Activated effector memory CD4-positive, alpha-beta T cell treated with Interleukin-2 at 50 U/mL for 16 hours (primary cell): ENCODE results near the gene TTLL6.

Experiments
- DNase-seq: peaks from one replicate; pipeline ENCODE4 v3.0.0-alpha.2; 2020

TTLL6 gene

DNA sequence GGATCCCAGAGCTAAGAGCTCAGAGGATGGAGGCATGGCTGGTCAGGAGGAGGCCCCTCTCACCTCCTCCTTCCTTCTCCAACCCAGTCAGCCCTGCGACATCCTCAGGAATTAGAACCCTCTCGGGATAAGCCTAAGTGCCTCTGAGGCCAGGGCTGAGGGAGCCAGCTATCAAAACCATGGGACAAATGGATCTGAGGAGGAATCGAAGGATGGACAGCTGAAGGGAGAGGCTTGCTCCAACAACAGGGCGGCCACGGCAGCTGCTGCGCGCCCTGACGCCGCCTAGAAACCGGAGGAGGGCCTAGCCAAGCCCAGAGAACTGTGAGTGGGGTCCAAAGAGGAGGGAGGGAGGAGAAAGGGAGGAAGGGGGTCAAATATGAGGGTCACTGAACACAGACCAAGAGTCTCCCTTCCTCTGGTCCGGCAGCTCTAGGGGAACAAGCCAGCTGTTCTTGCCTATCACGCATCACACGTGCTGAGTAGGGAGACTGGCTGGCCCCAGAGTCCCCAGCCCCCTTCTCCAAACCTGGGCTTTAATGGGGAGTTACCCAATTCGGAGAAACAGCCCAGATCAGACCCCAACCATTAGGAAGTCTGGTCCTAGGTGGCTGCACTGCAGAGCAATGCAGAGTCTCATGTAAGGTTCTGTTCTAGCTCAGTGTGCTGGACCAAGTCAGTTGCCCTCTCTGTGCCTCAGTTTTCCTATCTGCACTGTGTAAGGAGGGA lies 82.5 kb downstream of the TTLL6 start:
- DNase-seq = no peak

DNA sequence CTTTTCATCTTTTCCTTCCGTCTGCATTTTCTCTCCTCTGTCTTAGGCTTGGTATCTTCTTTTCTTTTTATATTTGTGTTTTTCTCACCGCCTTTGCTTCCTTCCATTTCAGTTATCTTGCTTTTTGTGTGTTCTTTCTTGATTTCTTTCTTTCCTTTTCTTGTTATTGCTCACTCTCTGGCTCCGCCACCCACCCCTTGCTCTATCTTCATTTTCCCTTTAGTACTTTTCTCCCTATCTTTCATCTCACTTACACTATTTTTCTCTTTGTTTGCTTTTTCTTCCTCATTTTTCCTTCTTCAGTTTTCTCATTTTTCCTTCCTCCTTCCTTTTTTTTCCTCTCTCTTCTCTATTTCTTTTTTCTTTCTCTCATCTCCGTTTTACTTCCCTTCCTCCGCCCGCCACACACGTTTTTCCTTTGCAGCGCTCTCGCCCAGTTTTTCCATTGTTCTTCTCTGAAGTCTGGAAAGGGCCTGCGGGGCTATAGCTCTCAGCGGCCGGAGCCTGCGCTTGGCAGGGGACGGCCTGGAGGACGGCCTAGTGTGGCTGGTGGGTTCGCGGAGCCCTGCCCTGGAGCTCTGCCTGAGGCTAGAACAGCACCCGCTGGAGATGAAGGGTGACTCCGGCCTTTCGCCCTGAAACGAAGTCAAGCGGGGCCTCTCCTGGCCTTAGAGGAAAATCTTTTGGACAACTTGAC lies 83.2 kb downstream of the TTLL6 start:
- DNase-seq = no peak

DNA sequence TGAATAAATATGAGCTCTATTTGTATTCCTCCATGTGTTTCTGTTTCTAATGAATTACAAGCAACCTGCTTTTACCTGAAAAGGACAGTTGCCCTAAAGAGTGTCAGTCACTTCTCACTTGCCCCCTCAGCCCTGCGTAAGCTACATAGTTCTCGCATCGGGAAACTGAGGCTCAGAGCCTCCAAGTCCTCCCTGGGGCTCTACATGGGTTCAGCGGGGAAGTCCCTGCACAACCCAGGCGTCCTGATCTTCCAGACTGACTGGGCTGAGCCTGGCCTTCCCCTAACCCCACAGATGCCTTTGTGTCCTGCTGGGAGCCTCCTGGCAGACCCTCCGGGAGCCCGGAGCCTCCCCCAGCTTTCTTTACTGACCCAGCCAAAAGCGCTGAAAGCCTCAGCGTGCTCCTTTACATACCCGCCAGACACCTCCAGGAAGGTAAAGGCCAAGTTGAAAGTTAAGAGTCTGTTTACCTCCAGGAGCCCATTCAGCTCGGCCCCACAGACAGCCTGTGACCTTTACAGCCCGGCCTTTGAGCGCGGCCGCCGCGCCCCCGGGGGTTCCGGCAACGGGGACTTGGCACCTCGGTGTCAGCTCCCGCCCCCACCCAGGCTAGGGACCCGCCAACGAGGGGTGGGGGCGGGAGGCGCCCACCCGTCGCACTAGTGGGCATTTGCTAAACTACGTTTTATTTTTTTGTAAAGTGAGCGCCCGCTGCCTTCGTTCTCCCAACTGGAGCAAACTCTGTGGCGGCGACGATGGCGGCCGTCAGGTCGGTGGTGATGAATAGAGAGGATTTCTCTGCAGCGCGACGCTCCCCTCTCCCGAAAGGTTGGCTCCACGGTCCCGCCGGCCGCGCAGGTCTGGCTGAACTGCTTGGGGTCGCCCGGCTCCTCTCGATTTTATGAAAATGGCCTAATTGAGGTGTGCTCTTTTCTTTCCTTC lies 84.1 kb downstream of the TTLL6 start:
- DNase-seq = no peak

DNA sequence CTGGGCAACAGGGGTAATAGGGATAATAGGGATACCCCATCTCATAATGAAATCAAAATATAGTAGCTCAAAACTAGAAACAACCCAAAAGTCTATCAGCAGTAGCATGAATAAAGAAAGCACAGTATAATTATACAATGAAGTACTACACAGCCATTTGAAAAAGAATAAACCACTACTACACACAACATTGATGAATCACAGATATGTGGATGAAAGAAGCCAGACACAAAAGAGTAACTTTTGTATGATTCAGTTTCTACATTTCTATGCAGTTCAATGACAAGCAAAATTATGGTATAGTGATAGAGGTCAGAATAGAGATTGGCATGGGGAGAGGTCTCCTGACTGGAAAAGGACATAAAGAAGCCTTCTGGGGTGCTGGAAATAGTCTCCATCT lies 85.7 kb downstream of the TTLL6 start:
- no peak for DNase-seq

DNA sequence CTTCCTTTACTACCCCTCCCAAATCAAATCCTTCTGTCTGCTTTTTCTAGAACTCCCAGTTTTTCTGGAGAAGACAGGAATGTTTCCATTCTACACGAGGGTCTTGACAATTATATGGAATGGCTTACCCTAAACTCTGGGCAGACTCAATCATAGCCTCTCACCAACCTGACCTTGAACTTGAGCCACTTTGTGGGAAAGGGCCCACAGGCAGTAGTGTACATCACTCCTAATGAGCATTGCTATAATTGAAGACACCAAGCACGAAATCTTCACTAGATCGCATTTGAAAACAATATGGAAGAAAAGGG lies 86.8 kb downstream of the TTLL6 start:
- no peak for DNase-seq

DNA sequence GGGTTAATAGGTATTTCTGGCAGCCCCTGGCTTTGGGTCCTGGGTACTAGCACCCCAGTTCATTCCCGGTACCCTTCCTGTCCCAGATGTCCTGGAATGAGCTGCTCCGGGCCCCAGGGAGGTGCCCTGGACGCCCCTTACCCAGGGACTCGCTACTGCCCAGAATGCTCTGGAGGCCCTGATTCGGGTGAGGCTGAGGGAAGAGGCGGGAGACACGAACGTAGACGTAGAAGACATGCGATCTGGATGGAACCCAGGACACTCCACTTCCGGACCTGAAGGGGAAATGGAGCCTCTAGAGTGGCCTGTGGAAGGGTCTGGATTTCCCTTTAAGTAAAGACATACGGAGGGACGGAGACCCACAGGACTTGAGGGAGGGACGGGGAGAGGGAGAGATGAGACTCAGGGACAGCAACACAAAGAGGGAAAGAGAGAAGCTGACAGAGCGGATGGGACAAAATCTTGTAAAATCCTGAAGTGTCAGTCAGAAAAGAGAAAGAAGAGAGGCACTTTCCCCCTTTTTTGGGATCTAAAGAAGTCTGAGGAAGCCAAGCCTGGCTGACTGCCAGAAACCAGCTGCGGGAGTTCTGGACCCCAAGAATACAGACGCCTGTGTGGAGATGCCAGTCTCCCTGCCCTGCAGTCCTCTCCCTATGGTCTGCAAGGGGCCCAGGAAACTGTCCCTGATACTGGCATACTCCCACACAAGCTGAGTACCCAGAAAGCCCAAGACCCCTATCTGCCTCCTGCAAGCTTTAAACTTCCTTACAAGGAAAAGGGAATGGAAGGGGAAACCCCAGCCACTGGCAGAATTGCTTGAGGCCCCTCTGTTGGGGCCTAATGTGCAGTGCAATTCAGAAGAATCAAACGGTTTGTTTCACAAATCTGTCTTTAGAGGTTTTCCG lies 87.4 kb downstream of the TTLL6 start:
- no peak for DNase-seq

DNA sequence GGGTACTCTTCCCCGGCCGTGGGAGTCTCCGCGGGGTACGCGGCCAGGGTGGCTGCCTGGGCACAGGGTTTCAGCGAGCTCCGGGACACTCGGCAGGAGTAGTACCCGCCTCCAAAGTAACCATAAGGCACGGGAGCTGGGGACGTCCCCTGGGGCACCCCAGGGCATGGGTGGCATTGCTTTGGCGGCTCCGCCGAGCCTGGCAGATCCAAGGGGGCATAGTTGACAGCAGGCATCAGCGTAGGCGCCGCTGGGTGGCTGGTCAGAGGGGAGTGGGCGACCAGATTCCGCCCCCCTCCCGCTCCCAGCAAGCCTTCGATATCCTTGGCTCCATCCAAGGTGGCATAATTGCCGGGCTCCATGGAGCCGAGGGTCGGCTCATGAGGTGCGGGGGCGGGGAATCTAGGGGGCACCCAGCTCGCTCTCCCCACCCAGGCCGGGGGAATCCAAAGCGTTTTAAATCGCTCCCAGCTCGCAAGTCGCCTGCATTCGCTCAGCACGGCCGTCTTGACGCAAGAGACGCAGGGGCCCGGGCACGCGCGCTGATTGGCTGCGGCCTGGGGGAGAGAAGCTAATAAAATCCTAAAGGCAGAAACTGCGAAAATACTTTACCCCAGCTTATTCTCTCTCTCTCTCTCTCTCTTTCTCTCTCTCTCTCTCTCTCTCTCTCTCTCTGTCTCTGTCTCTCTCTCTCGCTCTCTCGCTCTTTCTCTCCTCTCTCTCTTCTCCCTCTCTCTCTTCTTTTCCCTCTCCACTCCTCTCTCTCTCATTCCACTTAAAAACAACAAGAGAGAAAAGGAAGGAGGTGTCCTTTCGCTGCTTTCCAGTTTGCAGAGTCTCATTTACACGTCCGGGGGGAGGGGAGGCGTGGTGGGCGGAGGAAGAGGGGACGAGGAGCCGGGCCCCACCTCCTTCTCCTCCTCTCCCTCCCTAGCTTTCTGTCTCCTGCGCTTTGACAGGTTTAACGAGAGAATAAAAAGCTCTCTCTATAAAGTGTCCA lies 88.5 kb downstream of the TTLL6 start, which contains the start of gene HOXB13:
Gene HOXB13 (minus strand): TSS at position 519 of the 1,000 bp plus-strand sequence. CDS start 157 bp downstream, at position 362.
- no peak for DNase-seq

DNA sequence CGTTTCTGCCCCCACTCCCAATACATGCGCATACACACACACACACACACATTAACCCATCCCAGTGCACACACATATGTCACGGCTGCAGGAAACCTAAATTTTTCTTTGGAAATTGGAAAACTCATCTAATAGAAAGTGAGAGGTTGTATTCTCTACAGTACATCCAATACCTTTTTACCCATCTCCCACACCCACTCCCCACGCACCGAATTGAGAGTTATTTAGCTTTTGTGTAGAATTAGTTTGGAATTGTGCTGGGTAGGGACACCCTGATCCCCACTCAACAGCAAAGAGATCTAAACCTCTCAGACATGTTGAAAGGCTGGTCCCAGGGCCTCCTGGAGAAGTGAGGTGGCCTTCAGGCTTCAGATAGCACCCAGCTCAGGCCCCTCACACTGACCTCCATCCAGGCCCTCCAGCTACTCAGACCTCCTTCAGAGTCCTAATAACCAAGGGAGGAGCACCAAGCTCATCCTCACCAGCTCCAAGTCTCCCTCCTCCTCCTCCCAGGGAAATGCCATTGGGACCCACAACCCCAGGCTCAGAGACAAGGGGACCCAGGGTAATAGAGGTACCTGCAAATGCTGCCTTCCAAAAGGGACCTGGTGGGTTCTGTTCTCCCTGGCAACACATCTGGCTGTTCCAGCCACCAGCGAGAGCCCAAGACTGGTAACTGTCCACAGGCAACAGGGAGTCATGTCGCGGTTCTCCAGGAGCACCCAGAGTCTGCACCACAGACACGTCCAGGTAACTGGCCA lies 89.4 kb downstream of the TTLL6 start:
- no peak for DNase-seq

DNA sequence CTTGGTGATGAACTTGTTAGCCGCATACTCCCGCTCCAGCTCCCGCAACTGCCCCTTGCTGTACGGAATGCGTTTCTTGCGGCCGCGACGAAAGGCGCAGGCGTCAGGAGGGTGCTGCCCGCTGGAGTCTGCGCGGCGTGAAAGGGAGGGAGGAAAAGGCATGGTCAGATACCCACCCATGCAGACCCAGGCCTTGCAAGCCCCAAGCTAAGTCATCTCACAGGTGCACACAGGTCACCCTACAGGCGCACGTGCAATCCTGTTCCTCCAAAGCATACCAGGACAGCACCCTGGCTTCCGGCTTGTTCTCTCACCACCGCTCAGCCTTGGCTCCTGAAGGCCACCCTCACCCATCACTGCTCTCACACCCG lies 90.1 kb downstream of the TTLL6 start:
- no peak for DNase-seq

DNA sequence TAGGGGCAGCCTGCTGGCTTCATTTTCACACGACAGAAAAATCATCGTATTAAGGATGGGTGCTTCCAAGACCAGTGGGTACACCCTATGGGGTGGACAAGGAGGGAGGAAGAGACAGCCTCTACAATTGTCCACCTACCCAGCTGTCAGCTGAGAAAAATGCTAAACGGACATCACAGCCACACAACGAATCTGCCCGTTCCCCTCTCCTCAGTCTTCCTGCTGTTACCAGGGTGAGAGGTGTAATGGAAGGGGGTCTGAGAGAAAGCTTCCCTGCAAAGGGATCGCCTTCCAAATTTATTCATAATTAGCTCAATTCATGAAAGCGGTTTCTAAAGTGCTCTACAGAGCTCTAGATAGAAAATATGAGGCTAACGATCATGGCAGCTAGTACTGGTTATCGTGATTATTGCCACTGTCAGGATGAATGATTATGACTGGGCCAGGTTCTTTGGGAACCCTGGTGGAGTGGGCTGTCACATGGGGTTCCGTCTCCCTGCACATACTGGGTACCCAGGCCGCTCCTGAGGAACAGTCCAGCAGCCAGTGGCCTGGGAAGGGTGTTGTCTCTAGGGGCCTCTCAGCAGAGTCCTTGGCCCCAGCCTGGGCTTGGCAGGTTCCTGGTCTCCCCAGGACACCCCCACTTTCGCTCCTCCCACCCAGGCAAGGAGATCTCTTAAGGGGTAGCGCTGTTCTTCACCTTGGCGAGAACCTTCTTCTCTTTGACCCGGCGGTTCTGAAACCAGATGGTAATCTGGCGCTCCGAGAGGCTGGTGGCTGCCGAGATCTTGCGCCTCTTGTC lies 90.7 kb downstream of the TTLL6 start:
- DNase-seq = no peak

DNA sequence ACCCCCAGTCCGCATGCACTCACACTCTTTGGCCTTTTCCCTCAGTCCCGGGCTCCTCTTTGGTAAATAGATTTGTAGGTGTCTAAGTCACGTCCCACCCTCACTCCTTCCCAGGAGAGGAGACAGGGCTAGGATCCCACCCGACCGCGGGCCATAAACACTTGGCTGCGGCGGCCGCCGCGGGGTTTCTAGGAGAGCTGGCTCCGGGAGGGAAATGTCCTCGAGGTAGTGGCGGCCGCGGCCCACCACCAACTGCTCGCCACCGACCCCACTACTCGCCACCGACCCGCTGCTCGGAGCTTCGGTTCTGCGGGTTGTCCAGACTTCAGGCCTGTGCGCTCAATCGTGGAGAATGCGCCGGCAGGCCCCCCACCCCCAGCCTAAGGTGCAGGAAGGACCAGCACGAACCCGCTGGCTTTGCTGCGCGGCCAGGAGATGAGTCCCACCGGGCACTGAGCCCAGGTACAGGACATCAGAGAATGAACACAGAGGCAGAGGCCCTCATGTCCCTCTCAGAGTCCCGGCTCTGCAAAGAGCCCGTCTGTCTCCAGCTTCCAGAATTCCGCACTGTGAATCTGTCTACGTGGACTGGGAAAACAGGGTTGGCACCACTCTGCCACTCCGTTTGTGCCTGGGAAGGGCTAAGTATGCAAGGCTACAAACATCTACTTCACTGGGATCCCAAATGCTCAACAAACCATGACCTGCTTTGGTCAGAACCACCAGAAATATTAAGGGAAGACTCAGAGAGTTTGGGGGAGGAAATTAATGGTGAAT lies 91.6 kb downstream of the TTLL6 start:
- no peak for DNase-seq

DNA sequence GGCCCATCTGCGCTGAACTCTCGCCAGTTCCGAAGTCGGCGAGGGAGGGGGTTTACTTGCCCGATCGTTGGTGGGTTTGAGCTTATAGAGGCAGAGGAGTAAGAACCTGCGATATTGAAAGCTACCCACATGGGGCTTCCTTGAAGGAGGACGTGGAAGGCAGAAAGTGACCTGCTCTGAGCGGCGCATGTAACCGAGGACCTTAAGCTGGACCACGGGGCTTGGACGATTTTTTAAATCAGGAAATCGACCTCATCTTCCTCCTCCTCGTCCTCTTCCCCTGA lies 92.1 kb downstream of the TTLL6 start:
- no peak for DNase-seq

DNA sequence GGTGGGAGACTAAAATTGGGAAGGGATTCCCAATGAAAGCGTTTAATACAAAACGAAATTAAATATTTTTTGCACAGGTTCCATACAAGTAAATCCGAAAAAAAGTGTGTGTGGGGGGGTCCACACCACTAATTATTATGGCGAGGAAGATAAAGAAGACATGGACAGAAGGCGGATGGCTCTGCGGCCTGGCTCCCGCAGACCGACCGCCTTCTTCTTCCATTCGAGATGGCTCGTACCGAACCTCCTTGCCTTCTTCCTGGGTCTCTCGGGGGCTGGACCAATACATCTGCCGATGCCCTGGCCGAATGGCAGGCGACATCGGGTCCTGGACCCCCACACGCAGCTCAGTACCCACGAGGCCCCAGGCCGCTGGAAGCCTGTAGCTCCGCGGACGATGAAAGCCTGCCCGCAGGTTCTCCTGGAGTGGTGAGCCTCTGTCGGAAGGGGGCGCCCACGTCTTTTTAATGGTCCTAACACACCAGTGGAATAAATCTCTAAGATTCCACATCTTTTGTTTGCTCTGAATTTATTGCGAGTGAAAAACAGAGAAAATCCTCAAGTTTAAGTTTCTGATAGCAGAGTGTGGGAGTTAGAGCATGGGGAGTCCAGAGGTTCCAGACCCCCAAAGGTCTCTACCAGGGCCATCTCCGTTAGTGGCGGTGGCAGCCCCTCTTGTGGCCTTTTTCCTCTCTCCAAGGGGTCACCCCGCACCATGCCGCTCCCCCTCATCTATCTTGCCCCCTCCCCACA lies 92.6 kb downstream of the TTLL6 start:
- peak; percentile 51 for DNase-seq

DNA sequence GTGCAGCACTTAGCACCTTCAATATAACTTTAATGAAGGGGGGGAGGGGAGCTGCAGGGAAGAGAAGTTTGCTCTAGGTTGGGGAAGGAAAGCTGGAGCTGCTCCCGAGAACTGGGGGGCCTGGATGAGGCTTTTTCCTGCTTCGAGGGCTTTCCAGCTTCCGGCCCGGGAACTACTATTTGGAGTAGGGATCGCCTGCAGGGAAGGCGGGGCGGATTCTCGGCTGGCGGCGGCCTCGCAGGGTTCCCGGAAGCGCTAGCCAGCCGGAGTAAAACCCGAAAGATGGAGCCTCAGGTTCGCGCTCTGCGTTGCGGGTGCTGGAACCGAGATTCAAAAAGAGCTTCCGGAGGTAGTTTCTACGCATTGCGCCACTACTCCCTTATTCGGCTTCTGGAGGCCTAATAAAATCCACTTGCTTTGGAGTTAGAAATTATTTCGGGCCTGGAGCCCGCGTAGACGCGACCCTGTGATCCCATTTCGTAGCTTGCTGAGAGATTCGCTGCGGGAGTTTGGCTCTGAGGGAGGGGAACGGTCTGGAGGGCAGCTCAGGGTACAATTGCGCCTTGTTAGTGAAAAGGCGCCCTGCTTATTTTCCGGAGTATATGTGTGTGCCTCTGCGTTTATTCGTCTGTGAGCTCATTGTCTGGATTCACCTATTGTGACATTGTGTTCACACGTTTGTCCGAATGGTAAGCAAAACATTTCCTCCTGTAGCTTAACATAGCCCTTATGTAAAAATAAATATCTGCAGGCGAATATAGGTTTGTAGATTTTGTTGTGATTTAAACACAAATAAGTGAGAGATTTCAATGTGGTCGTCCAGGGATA lies 93.4 kb downstream of the TTLL6 start:
- no peak for DNase-seq

DNA sequence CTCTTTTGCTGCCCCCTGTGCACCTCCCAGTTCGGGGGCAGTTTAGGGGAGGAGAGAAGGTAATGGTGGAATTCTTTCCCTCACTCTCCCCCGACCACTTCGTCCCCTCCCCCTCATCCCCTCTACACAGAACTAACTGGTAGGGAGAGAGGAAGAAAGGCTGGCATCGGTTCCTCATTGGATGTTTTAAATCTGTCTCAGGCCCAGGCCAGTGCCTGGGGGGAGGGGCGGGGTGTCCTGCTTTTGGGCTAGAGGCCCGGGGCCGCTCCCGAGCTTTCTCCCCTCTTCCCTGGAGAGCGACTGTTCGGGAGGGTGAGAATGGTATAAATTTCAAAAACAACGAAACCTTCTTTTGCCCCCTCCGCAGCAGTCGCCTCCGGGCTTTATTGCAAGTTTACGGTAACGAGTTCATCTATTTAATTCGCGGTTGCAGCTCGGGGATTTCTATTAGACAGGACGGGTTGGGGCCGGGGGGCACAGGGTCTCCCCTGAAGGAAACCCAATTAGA lies 94.1 kb downstream of the TTLL6 start, which contains the start of gene PRAC2:
Gene PRAC2 (plus strand): TSS at position 271 of the 508 bp plus-strand sequence. CDS start 1,226 bp downstream, outside the sequence.
- DNase-seq = no peak

DNA sequence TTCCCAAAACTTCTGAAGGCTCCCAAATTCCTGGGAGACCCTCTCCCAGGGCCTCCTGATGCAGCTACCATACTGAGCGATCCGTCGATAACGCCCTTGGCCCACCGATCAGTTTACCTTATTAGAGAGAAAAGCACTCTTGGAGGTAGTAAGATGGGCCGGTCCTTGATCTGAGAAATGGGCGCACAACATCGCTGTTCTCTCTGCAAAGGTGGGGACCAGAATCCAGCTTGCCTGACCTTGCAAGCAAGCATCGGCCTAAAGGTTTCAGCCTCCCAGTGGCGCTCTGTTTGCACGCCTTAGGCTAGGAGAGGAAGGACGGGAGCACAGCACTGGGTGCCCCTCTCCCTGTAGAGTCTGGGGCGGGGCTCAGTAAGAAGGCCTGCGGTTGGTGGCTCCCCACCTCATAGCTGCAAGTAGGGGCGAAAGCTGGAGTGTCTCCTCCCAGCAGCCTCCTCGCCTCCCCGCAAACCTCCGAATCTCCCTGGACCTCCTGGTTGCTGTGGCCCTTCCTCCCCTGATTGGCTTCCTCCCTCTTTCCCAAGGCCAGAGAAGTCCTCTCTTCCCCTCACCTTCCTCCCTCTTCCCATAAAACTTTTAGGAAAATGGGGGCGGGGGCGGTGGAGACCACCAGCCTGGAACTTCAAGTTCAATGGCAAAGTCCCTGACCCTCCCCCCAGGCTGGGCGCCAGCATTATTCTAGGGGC lies 94.7 kb downstream of the TTLL6 start, which contains the start of gene PRAC1:
Gene PRAC1 (minus strand): TSS at position 318 of the 707 bp plus-strand sequence. CDS start 126 bp downstream, at position 192.
- no peak for DNase-seq
